Measurements from ENCODE around the gene ENHO. TPM values are rescaled to one million over a fixed set of nuclear protein-coding genes. Genes with fewer than 3 reads are reported as not detected.

ENHO gene
- total and polyA plus RNA-seq, 2 donors (not counting 1 experiment from before 2014, with no cell fraction given) = not detected

GRCh38 chr9:34552606-34552981 lies 29.8 kb upstream of the ENHO start:
- ChIA-PET POLR2A (no interaction called here), CTCF (no interaction called here)
- DNase-seq = no peak
- Histone ChIP-seq H3K4me2 (replicated peaks; ENCODE audit: low read depth, low read length, poor library complexity, severe bottlenecking) (no peak overlapping the region), H3K4me1 (ENCODE audit: control insufficient read depth in 2 of 2, insufficient read depth in 2 of 2, low read length in 2 of 2) (no peaks in the 10 kb centered on the region), H3K4me3 (ENCODE audit: control extremely low read depth in 1 of 5, extremely low read depth in 1 of 5, insufficient read depth in 1 of 5, low read depth in 2 of 5, low read length in 4 of 5) (no peak overlapping the region), H3K36me3 (replicated peaks in 1 of 2; ENCODE audit: control extremely low read depth in 1 of 2, control insufficient read depth in 1 of 2, extremely low read depth in 1 of 2, insufficient read depth in 2 of 2, low read length in 1 of 2) (no peaks in the 10 kb centered on the region), H3K9ac (ENCODE audit: low read length) (no peak overlapping the region), H4K20me1 (ENCODE audit: control insufficient read depth, insufficient read depth, low read length, poor library complexity, severe bottlenecking) (no peaks in the 10 kb centered on the region), H3K27ac (ENCODE audit: low read length in 2 of 2) (no peak overlapping the region), H3K79me2 (ENCODE audit: control insufficient read depth, insufficient read depth, low read length) (no peaks in the 10 kb centered on the region), H2AFZ (ENCODE audit: insufficient read depth, low read depth, low read length, poor library complexity, severe bottlenecking) (no peak overlapping the region), H3K9me3 (ENCODE audit: control extremely low read depth in 1 of 3, control insufficient read depth in 2 of 3, insufficient read depth in 1 of 3, low read length in 2 of 3) (peaks cover 0 to 6% (median 0%) of the 10 kb centered on the region in 3 donors), H3K27me3 (replicated peaks in 1 of 4; ENCODE audit: control extremely low read depth in 1 of 4, control insufficient read depth in 3 of 4, insufficient read depth in 4 of 4, low read length in 3 of 4) (peaks cover 0 to 12% (median 3%) of the 10 kb centered on the region in 4 experiments)
- no peak for ATAC-seq (ENCODE audit: low read depth)
- Mint-ChIP-seq H3K9me3 (ENCODE audit: insufficient read depth) (no peaks in the 10 kb centered on the region), H3K27ac (no peak overlapping the region), H3K4me1 (no peaks in the 10 kb centered on the region), H3K27me3 (peaks cover 34% of the 10 kb centered on the region), H3K4me3 (no peak overlapping the region)
- intact Hi-C loops (cut with micrococcal nuclease) = no loop called here
- WGBS (ENCODE audit: insufficient coverage) = 72% methylated on average over 6 of the region's 13 CpGs
- TF ChIP-seq EZH2 (IDR thresholded peaks at IDR 0.05; ENCODE audit: borderline replicate concordance, insufficient read depth, low read depth, low read length, poor library complexity, severe bottlenecking) = no peak
- no peak for TF ChIP-seq CTCF (IDR thresholded peaks at IDR 0.05)

GRCh38 chr9:34551751-34552605 lies 29.2 kb upstream of the ENHO start:
- POLR2A ChIA-PET = no interaction called here
- 86% methylated on average over 19 of the region's 20 CpGs for WGBS (ENCODE audit: insufficient coverage)
- Histone ChIP-seq H3K9ac (ENCODE audit: low read length) (no peak overlapping the region), H3K9me3 (ENCODE audit: control extremely low read depth in 1 of 3, control insufficient read depth in 2 of 3, insufficient read depth in 1 of 3, low read length in 2 of 3) (peaks cover 0 to 6% (median 0%) of the 10 kb centered on the region in 3 donors), H3K4me3 (ENCODE audit: control extremely low read depth in 1 of 5, extremely low read depth in 1 of 5, insufficient read depth in 1 of 5, low read depth in 2 of 5, low read length in 4 of 5) (no peak overlapping the region), H2AFZ (ENCODE audit: insufficient read depth, low read depth, low read length, poor library complexity, severe bottlenecking) (no peak overlapping the region), H3K4me2 (replicated peaks; ENCODE audit: low read depth, low read length, poor library complexity, severe bottlenecking) (no peak overlapping the region), H3K27ac (ENCODE audit: low read length in 2 of 2) (no peak overlapping the region), H3K27me3 (replicated peaks in 1 of 4; ENCODE audit: control extremely low read depth in 1 of 4, control insufficient read depth in 3 of 4, insufficient read depth in 4 of 4, low read length in 3 of 4) (peaks cover 0 to 16% (median 5%) of the 10 kb centered on the region in 4 experiments), H4K20me1 (ENCODE audit: control insufficient read depth, insufficient read depth, low read length, poor library complexity, severe bottlenecking) (no peaks in the 10 kb centered on the region), H3K79me2 (ENCODE audit: control insufficient read depth, insufficient read depth, low read length) (no peaks in the 10 kb centered on the region), H3K36me3 (replicated peaks in 1 of 2; ENCODE audit: control extremely low read depth in 1 of 2, control insufficient read depth in 1 of 2, extremely low read depth in 1 of 2, insufficient read depth in 2 of 2, low read length in 1 of 2) (no peaks in the 10 kb centered on the region), H3K4me1 (ENCODE audit: control insufficient read depth in 2 of 2, insufficient read depth in 2 of 2, low read length in 2 of 2) (no peaks in the 10 kb centered on the region)
- Mint-ChIP-seq H3K27me3 (peaks cover 31% of the 10 kb centered on the region), H3K9me3 (ENCODE audit: insufficient read depth) (no peaks in the 10 kb centered on the region), H3K4me3 (no peak overlapping the region), H3K27ac (no peak overlapping the region), H3K4me1 (no peaks in the 10 kb centered on the region)
- CTCF ChIA-PET = no interaction called here
- TF ChIP-seq EZH2 (IDR thresholded peaks at IDR 0.05; ENCODE audit: borderline replicate concordance, insufficient read depth, low read depth, low read length, poor library complexity, severe bottlenecking) (no peak), CTCF (IDR thresholded peaks at IDR 0.05) (no peak)
- DNase-seq (no peak), ATAC-seq (ENCODE audit: low read depth) (no peak)
- intact Hi-C loops (cut with micrococcal nuclease) = no loop called here

All from B cell (primary cell).